Hepatocyte (in vitro differentiated cells): Measurements from ENCODE around the gene ADAMTS4. TPM values are rescaled to one million over a fixed set of nuclear protein-coding genes. Genes with fewer than 3 reads are reported as not detected.

Source experiments
- DNase-seq: peaks from one replicate; pipeline ENCODE4 v3.0.0-alpha.2; 2016; ENCODE audit warnings: low spot score
- H2AFZ ChIP-seq: fragments of 200-600 bp; sonication (generic); 2 replicates; pipeline ENCODE4 v1.6.0; 2016; ENCODE audit warnings: antibody characterized with exemption, mild to moderate bottlenecking
- H3K27ac ChIP-seq: fragments of 200-600 bp; sonication (generic); 2 replicates; pipeline ENCODE4 v1.5.1; 2016; ENCODE audit warnings: mild to moderate bottlenecking
- H3K27me3 ChIP-seq: fragments of 200-600 bp; sonication (generic); 2 replicates; pipeline ENCODE4 v1.6.1; 2016
- H3K36me3 ChIP-seq: fragments of 200-600 bp; sonication (generic); replicated peaks from 2 replicates; pipeline ENCODE4 v1.5.1; 2016; ENCODE audit warnings: low read depth; ENCODE audit not compliant: insufficient read depth
- H3K4me1 ChIP-seq: fragments of 200-600 bp; sonication (generic); 2 replicates; pipeline ENCODE4 v1.5.1; 2016; ENCODE audit warnings: mild to moderate bottlenecking, moderate library complexity; ENCODE audit not compliant: insufficient read depth
- H3K4me2 ChIP-seq: fragments of 200-600 bp; sonication (generic); 2 replicates; pipeline ENCODE4 v1.6.0; 2016
- H3K4me3 ChIP-seq: fragments of 200-600 bp; sonication (generic); 2 replicates; pipeline ENCODE4 v1.5.1; 2016; ENCODE audit warnings: mild to moderate bottlenecking
- H3K79me2 ChIP-seq: fragments of 200-600 bp; sonication (generic); 2 replicates; pipeline ENCODE4 v1.6.0; 2017; ENCODE audit warnings: mild to moderate bottlenecking
- H3K9me2 ChIP-seq: fragments of 200-600 bp; sonication (generic); replicated peaks from 2 replicates; pipeline ENCODE4 v1.6.0; 2017; ENCODE audit warnings: mild to moderate bottlenecking; ENCODE audit not compliant: insufficient read depth
- H3K9me3 ChIP-seq: fragments of 200-600 bp; sonication (generic); 2 replicates; pipeline ENCODE4 v1.5.1; 2016; ENCODE audit warnings: low read depth, mild to moderate bottlenecking
- H4K20me1 ChIP-seq: fragments of 200-600 bp; sonication (generic); 2 replicates; pipeline ENCODE4 v1.6.0; 2016; ENCODE audit warnings: mild to moderate bottlenecking; ENCODE audit not compliant: insufficient read depth, poor library complexity, severe bottlenecking
- EZH2 ChIP-seq: fragments of 200-600 bp; sonication (generic); IDR thresholded peaks from 2 replicates; pipeline ENCODE4 v1.6.1; 2016; ENCODE audit warnings: antibody characterized with exemption, mild to moderate bottlenecking, borderline replicate concordance
- EZH2phosphoT487 ChIP-seq: fragments of 200-600 bp; sonication (generic); IDR thresholded peaks from one replicate; pipeline ENCODE4 v1.6.1; 2018; ENCODE audit warnings: antibody characterized with exemption, mild to moderate bottlenecking, low read depth, moderate library complexity; ENCODE audit not compliant: unreplicated experiment, severe bottlenecking
- whole genome bisulfite sequencing: methylation state at CpG from one replicate; pipeline ENCODE4 v1.1.6; 2016; ENCODE audit warnings: low lambda C conversion rate; ENCODE audit errors: missing lambda C conversion rate; 5-methylcytosine and 5-hydroxymethylcytosine counted together
- polyA plus RNA-seq: library from polyadenylated mRNA; unstranded; fragments of >200 nt; fragmentation: Nextera tagmentation; extraction: Ambion mirVana; gene quantifications from 2 replicates; pipeline ENCODE4 v1.2.1, GENCODE V29; 2016
- total RNA-seq: library from RNA; depleted of rRNA; stranded (reverse); fragments of >200 nt; gene quantifications from 2 replicates; pipeline ENCODE4 v1.2.3, GENCODE V29; 2014
- TF ChIP-seq, protein P1 (sequence below): fragments of 200-600 bp; sonication (generic); IDR thresholded peaks from 2 replicates; pipeline ENCODE4 v1.5.1; 2016; ENCODE audit warnings: antibody characterized with exemption, mild to moderate bottlenecking; ENCODE audit not compliant: poor library complexity

The ADAMTS4 gene
- total and polyA plus RNA-seq, 2 experiments from 2014 or later, result 2.3 to 6.1 TPM

DNA sequence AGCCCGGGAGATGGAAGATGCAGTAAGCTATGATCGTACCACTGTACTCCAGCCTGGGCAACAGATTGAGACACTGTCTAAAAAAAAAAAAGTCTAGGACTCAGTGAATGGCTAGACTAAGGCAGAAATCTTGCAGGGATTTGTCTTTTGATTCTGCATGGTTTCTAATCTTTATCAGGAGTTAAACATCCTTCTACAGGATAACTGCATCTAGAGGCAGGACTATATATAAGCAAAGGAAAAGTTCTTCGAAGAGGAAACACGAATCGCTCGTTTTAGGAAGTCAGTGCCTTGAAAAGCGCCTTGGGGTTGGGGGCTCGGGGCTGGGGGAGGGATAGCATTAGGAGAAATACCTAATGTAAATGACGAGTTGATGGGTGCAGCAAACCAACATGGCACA, 45.7 kb downstream of the ADAMTS4 start:
- peak overlapping the region; percentile 65 for H3K4me3 ChIP-seq
- peaks cover 19% of the 10 kb centered on the region for H3K79me2 ChIP-seq
- H3K27me3 ChIP-seq, result no peaks in the 10 kb centered on the region
- no peaks in the 10 kb centered on the region for H3K9me2 ChIP-seq
- WGBS, result 25% methylated on average over 9 of the region's 9 CpGs
- peak overlapping the region; percentile 59 for H2AFZ ChIP-seq
- TF ChIP-seq EZH2 (no peak), EZH2phosphoT487 (no peak)
- TF ChIP-seq, protein P1, sequence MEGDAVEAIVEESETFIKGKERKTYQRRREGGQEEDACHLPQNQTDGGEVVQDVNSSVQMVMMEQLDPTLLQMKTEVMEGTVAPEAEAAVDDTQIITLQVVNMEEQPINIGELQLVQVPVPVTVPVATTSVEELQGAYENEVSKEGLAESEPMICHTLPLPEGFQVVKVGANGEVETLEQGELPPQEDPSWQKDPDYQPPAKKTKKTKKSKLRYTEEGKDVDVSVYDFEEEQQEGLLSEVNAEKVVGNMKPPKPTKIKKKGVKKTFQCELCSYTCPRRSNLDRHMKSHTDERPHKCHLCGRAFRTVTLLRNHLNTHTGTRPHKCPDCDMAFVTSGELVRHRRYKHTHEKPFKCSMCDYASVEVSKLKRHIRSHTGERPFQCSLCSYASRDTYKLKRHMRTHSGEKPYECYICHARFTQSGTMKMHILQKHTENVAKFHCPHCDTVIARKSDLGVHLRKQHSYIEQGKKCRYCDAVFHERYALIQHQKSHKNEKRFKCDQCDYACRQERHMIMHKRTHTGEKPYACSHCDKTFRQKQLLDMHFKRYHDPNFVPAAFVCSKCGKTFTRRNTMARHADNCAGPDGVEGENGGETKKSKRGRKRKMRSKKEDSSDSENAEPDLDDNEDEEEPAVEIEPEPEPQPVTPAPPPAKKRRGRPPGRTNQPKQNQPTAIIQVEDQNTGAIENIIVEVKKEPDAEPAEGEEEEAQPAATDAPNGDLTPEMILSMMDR, result no peak
- no peak for DNase-seq
- peak overlapping the region; percentile 97 for H3K27ac ChIP-seq
- no peaks in the 10 kb centered on the region for H3K36me3 ChIP-seq
- no peaks in the 10 kb centered on the region for H3K9me3 ChIP-seq
- H3K4me2 ChIP-seq, result peak overlapping the region; percentile 80
- H3K4me1 ChIP-seq, result peaks cover 8% of the 10 kb centered on the region
- H4K20me1 ChIP-seq, result no peaks in the 10 kb centered on the region

DNA sequence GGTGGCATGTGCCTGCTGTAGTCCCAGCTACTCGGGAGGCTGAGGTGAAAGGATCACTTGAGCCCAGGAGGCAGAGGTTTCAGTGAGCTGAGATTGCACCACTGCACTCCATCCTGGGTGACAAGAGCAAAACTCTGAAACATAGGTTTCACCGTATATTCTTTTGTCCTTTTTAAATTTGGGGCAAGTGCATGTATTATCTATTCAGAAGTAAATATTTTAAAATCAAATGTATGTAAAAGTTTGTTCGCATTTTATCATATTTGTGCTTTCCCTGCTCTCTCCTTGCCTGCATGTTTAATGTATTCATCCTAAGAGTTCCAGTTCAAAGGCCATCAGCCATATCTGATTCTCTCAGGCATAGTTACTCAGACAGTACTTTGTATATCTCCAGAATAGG, 53.0 kb downstream of the ADAMTS4 start:
- 84% methylated on average over 3 of the region's 3 CpGs for WGBS
- H3K4me3 ChIP-seq, result no peak overlapping the region

DNA sequence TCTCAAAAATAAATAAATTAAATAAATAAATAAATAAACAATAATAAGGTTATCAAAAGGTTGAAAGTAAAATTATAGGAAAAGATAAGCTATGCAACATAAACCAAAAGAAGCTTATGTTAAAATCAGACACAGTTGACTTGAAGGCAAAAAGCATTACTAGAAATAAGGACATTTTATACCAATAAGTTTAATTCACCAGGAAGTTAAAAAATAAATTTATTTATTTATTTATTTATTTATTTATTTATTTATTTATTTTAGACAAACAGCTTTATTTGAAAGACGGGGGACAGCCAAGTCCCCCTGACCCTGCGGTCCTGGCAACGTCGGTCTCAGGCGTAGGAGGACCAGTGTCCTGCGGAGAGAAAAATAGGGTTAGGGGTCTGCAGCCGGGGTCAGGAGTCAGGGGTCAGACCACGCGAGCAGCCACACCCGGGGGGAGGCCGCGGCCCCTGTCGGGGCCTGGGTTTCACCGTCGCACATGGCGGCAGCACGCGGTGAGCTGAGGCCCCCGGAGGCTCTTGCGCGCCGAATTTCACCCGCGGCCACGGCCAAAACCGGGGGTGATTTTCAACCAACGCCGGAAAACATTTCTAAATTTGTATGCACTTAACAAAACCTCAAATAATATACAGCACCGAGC, 58.0 kb downstream of the ADAMTS4 start:
- H2AFZ ChIP-seq, result no peak overlapping the region
- no peaks in the 10 kb centered on the region for H3K9me2 ChIP-seq
- no peak overlapping the region for H3K27ac ChIP-seq
- no peaks in the 10 kb centered on the region for H3K9me3 ChIP-seq
- no peaks in the 10 kb centered on the region for H3K27me3 ChIP-seq
- no peak overlapping the region for H3K4me2 ChIP-seq
- no peaks in the 10 kb centered on the region for H4K20me1 ChIP-seq
- no peak for DNase-seq
- TF ChIP-seq, protein P1, result no peak
- no peak for TF ChIP-seq EZH2
- TF ChIP-seq EZH2phosphoT487, result no peak
- no peaks in the 10 kb centered on the region for H3K4me1 ChIP-seq
- no peaks in the 10 kb centered on the region for H3K36me3 ChIP-seq
- H3K4me3 ChIP-seq, result no peak overlapping the region
- peaks cover 9% of the 10 kb centered on the region for H3K79me2 ChIP-seq
- 97% methylated on average over 28 of the region's 29 CpGs for WGBS

More for the DNA sequence above, 53.0 kb downstream of the ADAMTS4 start:
- Histone ChIP-seq H3K27ac (no peak overlapping the region), H3K36me3 (no peaks in the 10 kb centered on the region), H3K9me3 (no peaks in the 10 kb centered on the region), H3K79me2 (no peaks in the 10 kb centered on the region), H3K27me3 (no peaks in the 10 kb centered on the region), H3K4me2 (no peak overlapping the region), H2AFZ (no peak overlapping the region), H3K9me2 (no peaks in the 10 kb centered on the region), H4K20me1 (no peaks in the 10 kb centered on the region), H3K4me1 (no peaks in the 10 kb centered on the region)
- TF ChIP-seq, protein P1, result no peak
- TF ChIP-seq EZH2, result no peak
- TF ChIP-seq EZH2phosphoT487, result no peak
- DNase-seq, result no peak
